HCT116 (cell line): ENCODE results near the gene LRRC32. TPM values are rescaled to one million over a fixed set of nuclear protein-coding genes. Genes with fewer than 3 reads are reported as not detected.

Experiments used
- ATAC-seq: fragments of 200-7000 bp; cut with Tn5 transposase; 2 replicates; pipeline ENCODE4 v1.9.1; 2020; ENCODE audit warnings: mild to moderate bottlenecking, moderate library complexity
- BruUV-seq: library from RNA; stranded (reverse); fragments of 400-500 nt; replicated peaks from 2 replicates; lab custom pipeline; 2021; lab: Mats Ljungman, UMichigan
- CTCF ChIA-PET: fragments of 300-600 bp; sonication (Branson Sonifier 250); formaldehyde crosslinking; loops from one replicate; lab custom pipeline; 2021; ENCODE audit warnings: antibody characterized with exemption; lab: Charles Lee
- POLR2A ChIA-PET: fragments of 300-600, 350-600 bp; sonication (Branson Sonifier 250); formaldehyde crosslinking; loops from one replicate; lab custom pipeline; 2021; ENCODE audit warnings: antibody characterized with exemption; lab: Charles Lee
- RAD21 ChIA-PET, 2 experiments: fragments of 300-600 bp; sonication (Branson Sonifier 250); formaldehyde crosslinking; loops; one replicate each; lab custom pipeline; 2023; ENCODE audit warnings: low total read pairs in 2 of 2; ENCODE audit not compliant: uncharacterized antibody in 2 of 2, unreplicated experiment in 2 of 2, low non-redundant PET in 1 of 2; lab: Charles Lee
- DNase-seq: peaks from one replicate; pipeline ENCODE4 v3.0.0-alpha.2; 2010; ENCODE audit warnings: low read depth, low spot score
- H2AFZ ChIP-seq: fragments of 200-600 bp; shearing (Covaris generic), sonication (generic); 2 replicates; pipeline ENCODE4 v1.6.1; 2017; ENCODE audit warnings: low read depth, mixed run types, mixed read lengths, antibody characterized with exemption, low read length; ENCODE audit not compliant: poor library complexity, severe bottlenecking
- H3K27ac ChIP-seq: 2 replicates; pipeline ENCODE4 v1.5.1; 2012; ENCODE audit warnings: low read depth, low read length
- H3K27me3 ChIP-seq: fragments of 200-600 bp; sonication (generic); 2 replicates; pipeline ENCODE4 v1.6.1; 2016; ENCODE audit warnings: mixed run types, low read length, mixed read lengths; ENCODE audit not compliant: insufficient read depth
- H3K36me3 ChIP-seq, 2 experiments: fragments of 200-500 bp in 1 of 2; fragments of 200-600 bp in 1 of 2; sonication (Bioruptor generic) in 1 of 2; sonication (generic) in 1 of 2; 2 replicates each; pipeline versions ENCODE4 v1.5.1 to v1.6.1; 2014 to 2016; ENCODE audit warnings: low read length in 2 of 2, inconsistent platforms in 1 of 2, mixed read lengths in 1 of 2, mixed run types in 1 of 2; ENCODE audit not compliant: insufficient read depth in 2 of 2, control insufficient read depth in 1 of 2
- H3K4me1 ChIP-seq, 2 experiments: fragments of 200-600 bp in 1 of 2; sonication (generic) in 1 of 2; 2 replicates each; pipeline versions ENCODE4 v1.5.1 to v1.6.1; 2012 to 2017; ENCODE audit warnings: low read length in 2 of 2, inconsistent platforms in 1 of 2, mild to moderate bottlenecking in 1 of 2, mixed read lengths in 1 of 2, mixed run types in 1 of 2, moderate library complexity in 1 of 2; ENCODE audit not compliant: insufficient read depth in 2 of 2, control insufficient read depth in 1 of 2
- H3K4me2 ChIP-seq: fragments of 200-600 bp; sonication (generic); 2 replicates; pipeline ENCODE4 v1.6.1; 2017; ENCODE audit warnings: mixed run types, low read length, mixed read lengths
- H3K4me3 ChIP-seq, 2 experiments: fragments of 200-600 bp in 1 of 2; sonication (generic) in 1 of 2; replicated peaks in 1 of 2; 2 replicates each; pipeline ENCODE4 v1.5.1; 2011 to 2016; ENCODE audit warnings: low read length in 2 of 2, control low read depth in 1 of 2, low read depth in 1 of 2, mild to moderate bottlenecking in 1 of 2, mixed read lengths in 1 of 2, mixed run types in 1 of 2
- H3K79me2 ChIP-seq: fragments of 200-600 bp; sonication (generic); 2 replicates; pipeline ENCODE4 v1.6.1; 2017; ENCODE audit warnings: mild to moderate bottlenecking, mixed run types, low read length, moderate library complexity, mixed read lengths; ENCODE audit not compliant: insufficient read depth
- H3K9ac ChIP-seq: fragments of 200-600 bp; sonication (generic); 2 replicates; pipeline ENCODE4 v1.6.1; 2016; ENCODE audit warnings: low read length, mixed read lengths
- H3K9me2 ChIP-seq: fragments of 200-600 bp; sonication (generic), shearing (Covaris generic); 2 replicates; pipeline ENCODE4 v1.6.1; 2017; ENCODE audit warnings: mixed run types, mild to moderate bottlenecking, moderate library complexity; ENCODE audit not compliant: insufficient read depth
- H3K9me3 ChIP-seq, 2 experiments: fragments of 200-500 bp in 1 of 2; fragments of 200-600 bp in 1 of 2; sonication (Bioruptor generic) in 1 of 2; sonication (generic) in 1 of 2; 2 replicates each; pipeline ENCODE4 v1.6.1; 2014 to 2017; ENCODE audit warnings: low read length in 2 of 2, mixed read lengths in 2 of 2, inconsistent platforms in 1 of 2, low read depth in 1 of 2, mild to moderate bottlenecking in 1 of 2, mixed run types in 1 of 2, moderate library complexity in 1 of 2; ENCODE audit not compliant: control insufficient read depth in 1 of 2, insufficient read depth in 1 of 2
- H4K20me1 ChIP-seq: fragments of 200-600 bp; sonication (generic), shearing (Covaris generic); 2 replicates; pipeline ENCODE4 v1.6.1; 2017; ENCODE audit warnings: mixed run types, mild to moderate bottlenecking, moderate library complexity; ENCODE audit not compliant: insufficient read depth
- ATF3 ChIP-seq: IDR thresholded peaks from 2 replicates; pipeline ENCODE4 v1.6.1; 2012
- CBX3 ChIP-seq: IDR thresholded peaks from 2 replicates; pipeline ENCODE4 v1.6.1; 2012; ENCODE audit warnings: low read depth
- CTCF ChIP-seq, 3 experiments: fragments of 200-600 bp in 1 of 3; sonication (generic) in 1 of 3; IDR thresholded peaks in 2 of 3; conservative IDR thresholded peaks in 1 of 3; 2 replicates each; pipeline ENCODE4 v1.5.1; 2012 to 2017; ENCODE audit warnings: low read depth in 2 of 3, low read length in 2 of 3, antibody characterized with exemption in 1 of 3, borderline replicate concordance in 1 of 3, control low read depth in 1 of 3, mild to moderate bottlenecking in 1 of 3, mixed read lengths in 1 of 3, mixed run types in 1 of 3, moderate library complexity in 1 of 3; ENCODE audit not compliant: insufficient read depth in 1 of 3
- EGR1 ChIP-seq: IDR thresholded peaks from 2 replicates; pipeline ENCODE4 v1.6.1; 2012; ENCODE audit warnings: low read depth
- EZH2 ChIP-seq: fragments of 200-600 bp; sonication (generic); IDR thresholded peaks from 2 replicates; pipeline ENCODE4 v1.6.1; 2017; ENCODE audit warnings: antibody characterized with exemption, mixed run types
- EZH2phosphoT487 ChIP-seq: fragments of 200-600 bp; IDR thresholded peaks from 2 replicates; pipeline ENCODE4 v1.6.1; 2018; ENCODE audit warnings: antibody characterized with exemption, borderline replicate concordance
- FOSL1 ChIP-seq: IDR thresholded peaks from 2 replicates; pipeline ENCODE4 v1.6.1; 2012; ENCODE audit warnings: low read depth
- JUND ChIP-seq: IDR thresholded peaks from 2 replicates; pipeline ENCODE4 v1.6.1; 2012
- MAX ChIP-seq: IDR thresholded peaks from 2 replicates; pipeline ENCODE4 v1.6.1; 2012
- POLR2A ChIP-seq: IDR thresholded peaks from 2 replicates; pipeline ENCODE4 v1.7.0; 2011; ENCODE audit warnings: borderline replicate concordance; ENCODE audit not compliant: insufficient read depth, insufficient read length; ENCODE audit errors: extremely low read depth
- POLR2AphosphoS5 ChIP-seq: IDR thresholded peaks from 2 replicates; pipeline ENCODE4 v1.6.1; 2011; ENCODE audit warnings: mild to moderate bottlenecking, low read depth, low read length, moderate library complexity
- RAD21 ChIP-seq: IDR thresholded peaks from 2 replicates; pipeline ENCODE4 v1.6.1; 2012; ENCODE audit warnings: low read depth, mild to moderate bottlenecking
- TCF7L2 ChIP-seq: IDR thresholded peaks from 2 replicates; pipeline ENCODE4 v1.7.0; 2011; ENCODE audit warnings: borderline replicate concordance, inconsistent platforms; ENCODE audit not compliant: insufficient read depth, insufficient read length; ENCODE audit errors: extremely low read depth
- YY1 ChIP-seq: IDR thresholded peaks from 2 replicates; pipeline ENCODE4 v1.6.1; 2011; ENCODE audit warnings: low read length, low read depth, moderate library complexity, mild to moderate bottlenecking; ENCODE audit not compliant: insufficient replicate concordance; ENCODE audit errors: extremely low read depth
- intact Hi-C: fragments of 100-400 bp; cut with micrococcal nuclease; formaldehyde crosslinking; loops from 2 replicates; pipeline ENCODE4 v1.10.0; 2022
- total RNA-seq: library from RNA; stranded (reverse); gene quantifications from one replicate; pipeline ENCODE4 v1.2.1, GENCODE V29; 2021; ENCODE audit not compliant: unreplicated experiment

The LRRC32 gene
- total RNA-seq, 1 experiment from 2014 or later: 0.54 TPM

GRCh38 chr11:76636826-76637460 lies 33.6 kb downstream of the LRRC32 start:
- no peak overlapping the region for H3K27ac ChIP-seq
- no peaks in the 10 kb centered on the region for H3K9me2 ChIP-seq
- ChIA-PET POLR2A (no interaction called here), RAD21 (no interaction called here)
- no peaks in the 10 kb centered on the region for H3K36me3 ChIP-seq
- H3K79me2 ChIP-seq: no peaks in the 10 kb centered on the region
- H3K27me3 ChIP-seq: no peaks in the 10 kb centered on the region
- no peak overlapping the region for H3K9ac ChIP-seq
- BruUV-seq: no TSS peak
- H4K20me1 ChIP-seq: no peaks in the 10 kb centered on the region
- H3K9me3 ChIP-seq: no peaks in the 10 kb centered on the region
- no peak for DNase-seq
- no peak overlapping the region for H3K4me2 ChIP-seq
- intact Hi-C loops: no loop called here
- H3K4me3 ChIP-seq: no peak overlapping the region
- TF ChIP-seq FOSL1 (no peak), EZH2phosphoT487 (no peak), YY1 (no peak), POLR2A (no peak), POLR2AphosphoS5 (no peak), EGR1 (no peak), MAX (no peak), CBX3 (no peak), RAD21 (no peak), TCF7L2 (no peak)
- TF ChIP-seq, all 23 proteins: peak for 0
- ATAC-seq: no peak
- Histone ChIP-seq H2AFZ (no peak overlapping the region), H3K4me1 (no peaks in the 10 kb centered on the region)
- CTCF ChIA-PET: no interaction called here

GRCh38 chr11:76635991-76636738 lies 34.4 kb downstream of the LRRC32 start:
- ChIA-PET RAD21 (no interaction called here), POLR2A (no interaction called here), CTCF (no interaction called here)
- Histone ChIP-seq H3K27ac (no peak overlapping the region), H3K9ac (no peak overlapping the region), H3K4me2 (no peak overlapping the region), H3K4me1 (no peaks in the 10 kb centered on the region), H4K20me1 (no peaks in the 10 kb centered on the region), H3K4me3 (no peak overlapping the region), H3K9me2 (no peaks in the 10 kb centered on the region), H3K27me3 (no peaks in the 10 kb centered on the region), H3K36me3 (no peaks in the 10 kb centered on the region), H3K79me2 (no peaks in the 10 kb centered on the region), H2AFZ (no peak overlapping the region), H3K9me3 (no peaks in the 10 kb centered on the region)
- no TSS peak for BruUV-seq
- TF ChIP-seq JUND (no peak), EZH2phosphoT487 (no peak), EZH2 (no peak), ATF3 (no peak), RAD21 (no peak), TCF7L2 (no peak), FOSL1 (no peak), CTCF (IDR thresholded peaks at IDR 0.05 in 2 of 3, conservative IDR thresholded peaks at IDR 0.05 in 1 of 3; ENCODE audit: borderline replicate concordance in 1 of 3, insufficient read depth in 1 of 3, low read depth in 2 of 3, low read length in 2 of 3) (no peak)
- ATAC-seq (no peak), DNase-seq (no peak)
- intact Hi-C loops: no loop called here
